Esophagus muscularis mucosa (tissue), 4 donors: Measurements from ENCODE around the gene NCOA7. TPM values are rescaled to one million over a fixed set of nuclear protein-coding genes. Genes with fewer than 3 reads are reported as not detected.
"Not testable (repeated sequence)": the region's sequence is repeated elsewhere in the genome, so short reads cannot be mapped to it uniquely, and the experiment has no call there.

Experiments used
- DNase-seq: peaks from one replicate; pipeline ENCODE4 v3.0.0-alpha.2; 2017; ENCODE audit errors: extremely low spot score
- H3K27ac ChIP-seq, 4 donors: fragments of 200-600 bp; sonication (generic); replicated peaks in 1 of 4; 1 replicate in 3 of 4; 2 replicates in 1 of 4; pipeline ENCODE4 v1.5.1; 2016 to 2019; ENCODE audit warnings: mild to moderate bottlenecking in 1 of 4
- H3K27me3 ChIP-seq, 4 donors: fragments of 200-600 bp; sonication (generic); one replicate each; pipeline versions ENCODE4 v1.5.1 to v1.6.0; 2016 to 2019
- H3K36me3 ChIP-seq, 4 donors: fragments of 200-600 bp; sonication (generic); one replicate each; pipeline ENCODE4 v1.5.1; 2016 to 2019
- H3K4me1 ChIP-seq, 4 donors: fragments of 200-600 bp; sonication (generic); one replicate each; pipeline ENCODE4 v1.5.1; 2016 to 2019
- H3K4me3 ChIP-seq, 4 donors: fragments of 200-600 bp; sonication (generic); 1 replicate in 2 of 4; 2 replicates in 2 of 4; pipeline ENCODE4 v1.5.1; 2016 to 2019; ENCODE audit warnings: mild to moderate bottlenecking in 4 of 4, moderate library complexity in 1 of 4
- H3K9me3 ChIP-seq, 4 donors: fragments of 200-600 bp; sonication (generic); 1 replicate in 3 of 4; 2 replicates in 1 of 4; pipeline ENCODE4 v1.5.1; 2016 to 2019
- EP300 ChIP-seq: sonication (generic); formaldehyde crosslinking; IDR thresholded peaks from one replicate; pipeline ENCODE4 v1.6.1; 2017; ENCODE audit warnings: antibody characterized with exemption
- POLR2A ChIP-seq: fragments of 450-650 bp; IDR thresholded peaks from one replicate; pipeline ENCODE4 v1.6.1; 2017; ENCODE audit warnings: antibody characterized with exemption, moderate library complexity, mild to moderate bottlenecking, low read depth
- POLR2AphosphoS5 ChIP-seq, 2 donors: sonication (generic); formaldehyde crosslinking; IDR thresholded peaks; one replicate each; pipeline ENCODE4 v1.6.1; 2017; ENCODE audit warnings: antibody characterized with exemption in 2 of 2
- WGBS: methylation state at CpG from one replicate; pipeline ENCODE4 v1.1.5; 2018; 5-methylcytosine and 5-hydroxymethylcytosine counted together
- intact Hi-C: fragments of 100-400 bp; cut with DNase I; formaldehyde crosslinking; loops from one replicate; pipeline ENCODE4 v1.15.1; 2023
- total RNA-seq, 4 donors: library from RNA; depleted of rRNA; stranded (reverse); fragments of >200 nt; gene quantifications; one replicate each; pipeline versions ENCODE4 v1.1.0 to v1.2.1, GENCODE V29; 2016
- TF ChIP-seq, protein P1 (sequence below), 3 experiments: fragments of 200-600 bp in 2 of 3; fragments of 450-650 bp in 1 of 3; sonication (generic) in 2 of 3; IDR thresholded peaks; one replicate each; pipeline ENCODE4 v1.5.1; 2017 to 2019; ENCODE audit warnings: antibody characterized with exemption in 3 of 3, mild to moderate bottlenecking in 2 of 3, moderate library complexity in 1 of 3

NCOA7 gene
- total RNA-seq, 4 donors from 2014 or later = 15.4 to 29.0 (median 19.9) TPM

DNA sequence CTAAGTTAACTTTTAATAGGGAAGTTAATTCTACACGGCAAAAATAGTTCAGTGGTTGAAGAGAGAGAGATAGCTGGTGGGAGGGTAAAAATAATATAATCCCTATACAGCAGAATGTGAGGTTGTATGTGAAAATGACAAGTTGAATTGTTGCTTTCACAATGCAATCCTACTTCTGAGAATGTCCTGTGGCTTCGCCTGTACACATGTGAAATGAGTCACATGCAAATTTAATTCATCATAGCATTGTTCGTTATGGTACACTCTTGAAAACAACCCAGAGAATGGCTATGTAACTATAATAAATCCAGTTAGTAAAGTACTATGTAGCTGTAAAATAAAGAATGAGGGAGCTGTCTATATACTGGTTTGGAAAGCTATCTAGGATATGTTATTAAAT lies 119.8 kb downstream of the NCOA7 start:
- H3K27ac ChIP-seq = no peak overlapping the region
- H3K27me3 ChIP-seq = no peaks in the 10 kb centered on the region
- no peaks in the 10 kb centered on the region for H3K9me3 ChIP-seq
- no peak overlapping the region for H3K4me3 ChIP-seq
- WGBS = 64% methylated on average over 3 of the region's 3 CpGs
- TF ChIP-seq POLR2A = no peak
- no peak for TF ChIP-seq EP300
- TF ChIP-seq POLR2AphosphoS5 (IDR thresholded peaks at IDR 0.05) = no peak
- TF ChIP-seq, protein P1, sequence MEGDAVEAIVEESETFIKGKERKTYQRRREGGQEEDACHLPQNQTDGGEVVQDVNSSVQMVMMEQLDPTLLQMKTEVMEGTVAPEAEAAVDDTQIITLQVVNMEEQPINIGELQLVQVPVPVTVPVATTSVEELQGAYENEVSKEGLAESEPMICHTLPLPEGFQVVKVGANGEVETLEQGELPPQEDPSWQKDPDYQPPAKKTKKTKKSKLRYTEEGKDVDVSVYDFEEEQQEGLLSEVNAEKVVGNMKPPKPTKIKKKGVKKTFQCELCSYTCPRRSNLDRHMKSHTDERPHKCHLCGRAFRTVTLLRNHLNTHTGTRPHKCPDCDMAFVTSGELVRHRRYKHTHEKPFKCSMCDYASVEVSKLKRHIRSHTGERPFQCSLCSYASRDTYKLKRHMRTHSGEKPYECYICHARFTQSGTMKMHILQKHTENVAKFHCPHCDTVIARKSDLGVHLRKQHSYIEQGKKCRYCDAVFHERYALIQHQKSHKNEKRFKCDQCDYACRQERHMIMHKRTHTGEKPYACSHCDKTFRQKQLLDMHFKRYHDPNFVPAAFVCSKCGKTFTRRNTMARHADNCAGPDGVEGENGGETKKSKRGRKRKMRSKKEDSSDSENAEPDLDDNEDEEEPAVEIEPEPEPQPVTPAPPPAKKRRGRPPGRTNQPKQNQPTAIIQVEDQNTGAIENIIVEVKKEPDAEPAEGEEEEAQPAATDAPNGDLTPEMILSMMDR (IDR thresholded peaks at IDR 0.05) = no peak
- peaks cover 0 to 34% (median 22%) of the 10 kb centered on the region in 4 donors for H3K36me3 ChIP-seq
- H3K4me1 ChIP-seq = no peaks in the 10 kb centered on the region
- intact Hi-C loops = no loop called here
- DNase-seq = no peak

DNA sequence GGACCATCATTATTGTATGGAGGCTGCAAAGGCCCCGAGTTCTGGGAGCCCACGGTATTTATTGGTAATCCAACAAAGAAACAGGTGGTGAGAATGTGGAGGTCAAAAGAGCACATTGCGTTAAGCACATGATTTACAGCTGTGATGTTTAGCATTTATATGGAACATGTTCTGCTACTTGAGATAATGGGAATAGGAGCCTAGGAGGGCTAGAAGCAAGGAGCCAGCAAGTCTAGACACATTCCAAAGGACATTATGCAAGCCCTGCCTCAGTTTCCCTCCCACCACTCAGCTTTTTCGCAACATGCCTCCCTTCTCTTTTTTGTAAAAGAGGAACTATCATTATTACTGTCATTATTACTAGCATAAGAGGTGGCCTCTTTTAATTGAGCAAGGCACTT lies 120.3 kb downstream of the NCOA7 start:
- intact Hi-C loops = not testable (repeated sequence)

DNA sequence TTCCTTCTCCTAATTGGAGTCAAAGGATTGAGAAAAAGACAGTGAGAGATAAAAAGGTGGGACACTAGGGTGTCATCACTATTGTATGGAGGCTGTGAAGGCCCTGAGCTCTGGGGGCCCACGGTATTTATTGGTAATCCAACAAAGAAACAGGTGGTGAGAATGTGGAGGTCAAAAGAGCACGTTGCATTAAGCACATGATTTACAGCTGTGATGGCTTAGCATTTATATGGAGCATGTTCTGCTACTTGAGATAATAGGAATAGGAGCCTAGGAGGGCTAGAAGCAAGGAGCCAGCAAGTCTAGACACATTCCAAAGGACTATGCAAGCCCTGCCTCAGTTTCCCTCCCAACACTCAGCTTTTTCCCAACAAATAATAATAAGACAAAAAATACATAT lies 121.7 kb downstream of the NCOA7 start:
- H3K36me3 ChIP-seq = peaks cover 0 to 48% (median 31%) of the 10 kb centered on the region in 4 donors
- H3K4me1 ChIP-seq, H3K27me3 ChIP-seq, H3K9me3 ChIP-seq, intact Hi-C loops, DNase-seq, H3K27ac ChIP-seq, H3K4me3 ChIP-seq: not testable (repeated sequence)
- 74% methylated on average over 2 of the region's 2 CpGs for WGBS

More for the DNA sequence above, 120.3 kb downstream of the NCOA7 start:
- 81% methylated on average over 4 of the region's 4 CpGs for WGBS
- H3K9me3 ChIP-seq, H3K27ac ChIP-seq, DNase-seq, H3K27me3 ChIP-seq, H3K4me1 ChIP-seq, H3K4me3 ChIP-seq: not testable (repeated sequence)
- peaks cover 0 to 34% (median 27%) of the 10 kb centered on the region in 4 donors for H3K36me3 ChIP-seq

DNA sequence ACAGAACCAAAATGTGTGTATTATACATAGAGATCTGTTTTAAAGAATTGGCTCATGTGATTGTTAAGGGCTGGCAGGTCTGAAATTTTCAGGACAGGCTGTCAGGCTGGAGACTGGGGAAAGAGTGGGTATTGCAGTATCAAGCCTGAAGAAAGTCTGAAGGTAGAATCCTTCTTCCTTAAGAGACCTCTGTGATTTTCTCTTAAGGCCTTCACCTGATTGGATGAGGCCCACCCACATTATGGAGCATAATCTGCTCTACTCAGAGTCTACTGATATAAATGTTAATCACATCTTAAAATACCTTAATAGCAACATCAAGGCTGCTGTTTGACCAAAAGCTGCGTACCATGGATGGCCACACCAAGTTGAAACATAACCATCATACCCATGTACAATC lies 122.4 kb downstream of the NCOA7 start:
- intact Hi-C loops = no loop called here
- no peaks in the 10 kb centered on the region for H3K27me3 ChIP-seq
- H3K36me3 ChIP-seq = peaks cover 0 to 53% (median 24%) of the 10 kb centered on the region in 4 donors
- no peaks in the 10 kb centered on the region for H3K9me3 ChIP-seq
- H3K4me3 ChIP-seq = no peak overlapping the region
- peaks cover 0 to 4% (median 2%) of the 10 kb centered on the region in 4 donors for H3K4me1 ChIP-seq
- no peak overlapping the region for H3K27ac ChIP-seq
- no peak for TF ChIP-seq POLR2A
- no peak for DNase-seq
- WGBS = 100% methylated on average over 1 of the region's 1 CpG

DNA sequence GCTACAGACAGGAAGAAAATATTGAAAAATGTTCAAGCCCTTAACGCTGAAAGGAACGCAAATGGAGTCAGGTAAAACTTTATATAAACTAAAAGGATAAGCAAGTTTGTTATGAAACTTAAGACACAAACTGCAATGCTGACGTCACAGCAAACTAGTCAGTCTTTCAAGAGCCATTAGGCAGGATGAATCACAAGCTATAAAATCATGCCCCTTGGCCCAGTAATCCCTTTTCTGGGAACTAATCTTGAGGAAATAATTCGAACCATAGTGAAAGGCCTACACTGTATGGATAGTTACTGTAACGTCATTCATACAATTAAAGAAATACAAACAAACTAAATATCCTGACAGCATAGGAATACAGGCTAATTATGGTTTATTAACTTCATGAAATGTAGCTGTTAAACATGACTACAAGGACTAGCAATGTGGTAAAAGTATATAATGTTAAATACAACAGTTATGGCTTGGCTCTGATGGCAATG lies 123.1 kb downstream of the NCOA7 start:
- WGBS = 68% methylated on average over 5 of the region's 5 CpGs
- peaks cover 0 to 10% (median 2%) of the 10 kb centered on the region in 4 donors for H3K4me1 ChIP-seq
- no peaks in the 10 kb centered on the region for H3K9me3 ChIP-seq
- no peak overlapping the region for H3K4me3 ChIP-seq
- peaks cover 0 to 48% (median 22%) of the 10 kb centered on the region in 4 donors for H3K36me3 ChIP-seq
- intact Hi-C loops = no loop called here
- H3K27me3 ChIP-seq = no peaks in the 10 kb centered on the region
- TF ChIP-seq POLR2A = no peak
- TF ChIP-seq, protein P1 (IDR thresholded peaks at IDR 0.05) = no peak
- no peak for TF ChIP-seq POLR2AphosphoS5 (IDR thresholded peaks at IDR 0.05)
- TF ChIP-seq EP300 = no peak
- no peak overlapping the region for H3K27ac ChIP-seq
- DNase-seq = no peak

DNA sequence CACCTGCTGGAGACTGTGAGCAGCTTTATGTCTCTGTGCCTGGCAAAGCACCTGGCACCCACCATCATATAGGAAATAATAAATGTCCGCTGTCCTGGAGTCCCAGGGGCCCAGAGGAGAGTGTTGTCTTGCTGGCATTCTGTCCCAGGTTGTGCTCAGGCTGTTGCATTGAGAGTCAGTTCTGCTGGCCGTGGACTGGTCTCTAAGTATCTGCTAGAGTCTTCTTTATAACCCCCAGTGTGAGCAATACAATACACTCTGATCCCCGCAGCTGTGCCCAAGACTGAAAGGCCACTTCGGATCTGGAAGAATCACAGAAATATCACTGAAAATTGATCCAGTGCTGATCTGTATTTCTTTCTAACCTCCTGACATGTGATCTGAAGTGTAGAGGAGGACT lies 127.5 kb downstream of the NCOA7 start:
- Histone ChIP-seq H3K27ac (peak overlapping the region; percentile 42 to 73 (median 66)), H3K9me3 (no peaks in the 10 kb centered on the region), H3K4me3 (no peak overlapping the region), H3K36me3 (peaks cover 25 to 64% (median 40%) of the 10 kb centered on the region in 4 donors), H3K4me1 (peaks cover 0 to 10% (median 5%) of the 10 kb centered on the region in 4 donors), H3K27me3 (no peaks in the 10 kb centered on the region)
- intact Hi-C loops = no loop called here
- no peak for TF ChIP-seq POLR2AphosphoS5 (IDR thresholded peaks at IDR 0.05)
- no peak for TF ChIP-seq POLR2A
- TF ChIP-seq, protein P1 (IDR thresholded peaks at IDR 0.05) = no peak
- no peak for TF ChIP-seq EP300
- no peak for DNase-seq
- 82% methylated on average over 4 of the region's 4 CpGs for WGBS
